Activated naive CD4-positive, alpha-beta T cell treated with anti-CD3 and anti-CD28 coated beads, Interleukin-2, amount 10 ng/mL, durations not matched to agents 7 days and 5 days (primary cell): ENCODE data around the gene NHP2.

Experiments
- CTCF ChIA-PET: fragments of 350-600 bp; sonication (Branson Sonifier 250); formaldehyde crosslinking; loops from one replicate; lab custom pipeline; 2021; ENCODE audit warnings: antibody characterized with exemption; lab: Charles Lee
- DNase-seq: peaks from one replicate; pipeline ENCODE4 v3.0.0-alpha.2; 2020
- H3K27ac Mint-ChIP-seq: one replicate; pipeline ENCODE4 v1.8.0; 2021; ENCODE audit warnings: mild to moderate bottlenecking, moderate library complexity, mixed read lengths
- H3K27me3 Mint-ChIP-seq: one replicate; pipeline ENCODE4 v1.8.0; 2021; ENCODE audit warnings: mild to moderate bottlenecking, mixed read lengths
- H3K36me3 Mint-ChIP-seq: one replicate; pipeline ENCODE4 v1.8.0; 2021; ENCODE audit warnings: mixed read lengths
- H3K4me1 Mint-ChIP-seq: one replicate; pipeline ENCODE4 v1.8.0; 2021; ENCODE audit warnings: mixed read lengths
- H3K4me3 Mint-ChIP-seq: one replicate; pipeline ENCODE4 v1.8.0; 2021; ENCODE audit warnings: mild to moderate bottlenecking, moderate library complexity, mixed read lengths
- H3K9me3 Mint-ChIP-seq: one replicate; pipeline ENCODE4 v1.8.0; 2021; ENCODE audit warnings: mixed read lengths

The NHP2 gene

GRCh38 chr5:178160176-178160575, 6.5 kb upstream of the NHP2 start:
- peaks cover 11% of the 10 kb centered on the region for H3K4me1 Mint-ChIP-seq
- peaks cover 38% of the 10 kb centered on the region for H3K27me3 Mint-ChIP-seq
- CTCF ChIA-PET, result no interaction called here
- no peak for DNase-seq
- no peaks in the 10 kb centered on the region for H3K9me3 Mint-ChIP-seq
- H3K4me3 Mint-ChIP-seq, result no peak overlapping the region
- H3K27ac Mint-ChIP-seq, result no peak overlapping the region
- no peaks in the 10 kb centered on the region for H3K36me3 Mint-ChIP-seq

- Mint-ChIP-seq H3K4me1 (peaks cover 39% of the 10 kb centered on the region), H3K27ac (no peak overlapping the region), H3K27me3 (no peaks in the 10 kb centered on the region), H3K36me3 (peaks cover 12% of the 10 kb centered on the region), H3K9me3 (no peaks in the 10 kb centered on the region), H3K4me3 (no peak overlapping the region)
- CTCF ChIA-PET, result interaction anchor here (1.2 to 2.0 kb wide), 2 partner anchors 9 to 79 kb away, joined by 4 to 6 read pairs; no protein-coding TSS in a partner anchor
- DNase-seq, result no peak
Measured at GRCh38 chr5:178155065-178155464, 1.4 kb upstream of the NHP2 start.

- CTCF ChIA-PET, result interaction anchor here (1.0 to 1.5 kb wide), 3 partner anchors 11 to 77 kb away, joined by 4 to 6 read pairs (median 4); no protein-coding TSS in a partner anchor
- H3K27ac Mint-ChIP-seq, result peak overlapping the region; percentile 90
- peaks cover 59% of the 10 kb centered on the region for H3K4me1 Mint-ChIP-seq
- no peak for DNase-seq
- no peaks in the 10 kb centered on the region for H3K9me3 Mint-ChIP-seq
- peak overlapping the region; percentile 95 for H3K4me3 Mint-ChIP-seq
- H3K36me3 Mint-ChIP-seq, result peaks cover 28% of the 10 kb centered on the region
- no peaks in the 10 kb centered on the region for H3K27me3 Mint-ChIP-seq
Measured at GRCh38 chr5:178152491-178153444, 917 bp downstream of the NHP2 start.

DNA sequence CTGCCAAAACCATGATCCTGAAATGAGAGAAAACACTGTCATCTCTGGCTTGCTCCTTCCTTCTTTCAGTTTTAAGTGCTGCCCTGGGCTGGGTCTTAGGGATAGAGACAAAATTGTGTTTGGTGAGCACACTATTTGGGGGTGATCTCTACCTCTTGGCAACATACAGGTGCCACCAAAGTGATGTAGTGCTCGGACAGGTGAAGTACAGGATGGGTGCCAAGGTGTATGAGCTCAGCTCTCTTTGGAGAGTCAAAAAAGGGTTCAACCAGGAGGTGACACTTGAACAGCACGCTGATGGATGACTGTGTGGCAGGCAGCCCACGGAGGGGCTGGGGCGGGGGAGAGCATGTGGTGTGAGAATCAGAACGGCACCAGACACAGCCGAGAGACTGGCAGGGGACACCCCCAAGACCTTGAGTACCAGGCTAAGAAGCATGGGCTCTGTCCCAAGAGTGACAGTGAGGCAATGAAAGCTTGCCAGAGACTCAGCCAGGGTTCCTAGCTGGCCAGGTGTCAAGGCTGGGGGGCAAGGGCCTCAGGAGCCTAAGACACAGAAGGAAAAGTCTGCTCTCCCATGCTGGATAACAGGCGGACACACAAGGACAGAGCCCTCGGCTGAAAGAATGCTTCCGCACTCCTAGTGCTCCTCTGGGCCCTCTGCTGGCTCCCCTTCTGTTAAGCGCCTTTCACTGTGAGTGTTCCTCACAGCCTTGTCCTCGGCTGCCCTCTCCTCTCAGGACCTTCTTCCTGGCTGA, 2.5 kb downstream of the NHP2 start:
- CTCF ChIA-PET, result interaction anchor here (1.0 to 9.8 kb wide), 4 partner anchors 11 to 76 kb away, joined by 3 to 118 read pairs (median 9); no protein-coding TSS in a partner anchor
- Mint-ChIP-seq H3K9me3 (no peaks in the 10 kb centered on the region), H3K4me3 (peak overlapping the region; percentile 39), H3K27ac (peak overlapping the region; percentile 73), H3K36me3 (peaks cover 41% of the 10 kb centered on the region), H3K27me3 (no peaks in the 10 kb centered on the region), H3K4me1 (peaks cover 59% of the 10 kb centered on the region)
- DNase-seq, result no peak

DNA sequence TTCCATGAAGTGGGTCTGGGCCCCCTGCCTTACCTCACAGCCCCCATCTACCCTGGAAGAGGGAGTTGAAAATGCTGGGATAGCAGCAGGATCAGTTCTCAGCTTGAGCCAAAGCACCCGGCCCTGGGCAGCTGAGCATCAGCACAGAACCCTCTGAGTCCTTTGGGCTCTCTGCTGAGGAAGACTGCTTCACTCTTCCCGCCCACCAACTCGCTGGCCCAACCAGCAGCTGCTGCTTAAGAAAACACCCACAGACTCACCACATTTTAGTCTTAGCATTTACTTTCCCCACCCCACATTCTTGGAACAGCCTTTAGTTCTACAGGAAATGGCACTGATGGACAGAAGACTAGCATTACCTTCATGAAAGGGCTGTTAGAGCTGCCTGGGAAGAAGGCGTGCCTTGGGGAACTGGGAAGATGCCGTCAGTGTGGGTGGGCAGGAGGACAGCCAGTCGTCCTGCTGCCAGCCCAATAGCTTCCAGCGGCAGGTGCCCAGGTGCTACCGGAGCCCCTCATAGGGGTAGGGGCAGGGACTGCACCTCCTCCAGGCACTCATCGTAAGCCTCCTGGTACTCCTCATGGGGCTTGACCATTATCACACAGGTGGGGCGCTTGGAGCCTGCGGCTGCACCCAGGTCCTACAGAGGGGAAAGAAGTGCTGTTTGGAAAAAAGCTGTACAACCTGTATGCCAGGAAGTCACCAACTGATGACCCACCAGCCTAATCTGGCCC, 4.3 kb downstream of the NHP2 start:
- peak overlapping the region; percentile 81 for H3K27ac Mint-ChIP-seq
- H3K9me3 Mint-ChIP-seq, result no peaks in the 10 kb centered on the region
- H3K4me3 Mint-ChIP-seq, result no peak overlapping the region
- no peaks in the 10 kb centered on the region for H3K27me3 Mint-ChIP-seq
- peak; percentile 48 for DNase-seq
- peaks cover 47% of the 10 kb centered on the region for H3K36me3 Mint-ChIP-seq
- CTCF ChIA-PET, result interaction anchor here (0.6 to 9.8 kb wide), 5 partner anchors 9 to 74 kb away, joined by 3 to 118 read pairs (median 7); partner anchors contain the start of gene HNRNPAB
- peaks cover 58% of the 10 kb centered on the region for H3K4me1 Mint-ChIP-seq

DNA sequence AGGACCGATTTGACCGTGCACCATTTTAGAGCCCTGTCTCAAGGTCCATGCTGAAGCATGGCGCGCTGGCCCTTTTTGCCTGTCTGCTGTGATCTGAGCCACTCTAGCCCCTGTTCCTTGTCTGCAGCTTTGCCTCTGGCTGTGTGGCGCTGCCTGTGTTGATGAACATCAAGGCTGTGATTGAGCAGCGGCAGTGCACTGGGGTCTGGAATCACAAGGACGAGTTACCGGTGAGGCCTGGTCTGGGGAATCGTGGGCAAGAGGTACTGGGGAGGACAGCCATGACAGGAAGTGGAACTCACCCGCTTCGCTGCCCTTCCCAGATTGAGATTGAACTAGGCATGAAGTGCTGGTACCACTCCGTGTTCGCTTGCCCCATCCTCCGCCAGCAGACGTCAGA, 6.3 kb downstream of the NHP2 start:
- H3K36me3 Mint-ChIP-seq, result peaks cover 58% of the 10 kb centered on the region
- H3K4me3 Mint-ChIP-seq, result no peak overlapping the region
- no peak overlapping the region for H3K27ac Mint-ChIP-seq

DNA sequence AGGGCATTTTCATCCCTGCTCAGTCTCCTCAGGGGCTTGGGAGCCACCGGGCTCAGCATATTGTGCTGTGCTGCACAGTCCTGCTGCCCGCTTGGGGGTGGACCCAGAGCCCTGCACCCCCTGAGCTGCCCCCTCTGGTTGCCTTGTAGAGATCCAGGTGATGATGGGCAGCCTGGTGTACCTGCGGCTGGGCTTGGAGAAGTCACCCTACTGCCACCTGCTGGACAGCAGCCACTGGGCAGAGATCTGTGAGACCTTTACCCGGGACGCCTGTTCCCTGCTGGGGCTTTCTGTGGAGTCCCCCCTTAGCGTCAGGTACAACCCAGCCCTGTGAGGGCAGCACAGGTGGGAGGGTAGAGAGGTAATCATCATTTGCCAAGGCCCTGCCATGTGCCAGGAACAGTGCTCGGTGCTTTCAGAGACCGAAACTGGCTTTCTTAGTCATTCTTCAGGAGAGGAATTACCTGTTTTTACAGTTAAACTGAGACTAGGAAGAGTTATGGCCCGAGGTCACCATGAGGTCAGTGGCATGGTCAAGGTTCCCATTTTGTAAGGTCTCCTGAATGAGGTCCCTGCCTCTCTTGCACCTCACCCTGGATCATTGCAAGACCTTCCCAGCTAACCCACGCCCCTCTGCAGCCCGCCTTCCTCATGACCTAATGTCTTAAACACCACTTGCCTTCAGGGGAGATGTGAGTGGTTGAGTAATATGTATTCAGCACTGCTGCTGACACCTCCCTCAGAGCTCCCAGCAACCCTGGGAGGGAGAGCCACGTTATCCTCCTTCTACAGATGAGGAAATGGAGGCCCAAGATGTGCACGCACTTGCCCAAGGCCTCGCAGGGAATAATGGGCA, 7.5 kb downstream of the NHP2 start:
- no peaks in the 10 kb centered on the region for H3K27me3 Mint-ChIP-seq
- CTCF ChIA-PET, result interaction anchor here (0.6 to 9.8 kb wide), 7 partner anchors 10 to 71 kb away, joined by 3 to 118 read pairs (median 6); no protein-coding TSS in a partner anchor
- DNase-seq, result peak; percentile 85
- no peak overlapping the region for H3K27ac Mint-ChIP-seq
- peaks cover 57% of the 10 kb centered on the region for H3K36me3 Mint-ChIP-seq
- H3K4me3 Mint-ChIP-seq, result no peak overlapping the region
- H3K9me3 Mint-ChIP-seq, result no peaks in the 10 kb centered on the region
- peaks cover 34% of the 10 kb centered on the region for H3K4me1 Mint-ChIP-seq

More for the DNA sequence above, 6.3 kb downstream of the NHP2 start:
- no peak for DNase-seq
- Mint-ChIP-seq H3K27me3 (no peaks in the 10 kb centered on the region), H3K9me3 (no peaks in the 10 kb centered on the region), H3K4me1 (peaks cover 42% of the 10 kb centered on the region)
- CTCF ChIA-PET, result interaction anchor here (0.8 to 9.8 kb wide), 6 partner anchors 12 to 281 kb away, joined by 3 to 118 read pairs (median 4); no protein-coding TSS in a partner anchor

- CTCF ChIA-PET, result interaction anchor here (1.5 to 9.8 kb wide), 4 partner anchors 10 to 68 kb away, joined by 3 to 118 read pairs (median 14); partner anchors contain the start of gene NHP2
- Mint-ChIP-seq H3K9me3 (no peaks in the 10 kb centered on the region), H3K27me3 (no peaks in the 10 kb centered on the region), H3K4me1 (peaks cover 11% of the 10 kb centered on the region), H3K4me3 (no peak overlapping the region), H3K36me3 (peaks cover 48% of the 10 kb centered on the region), H3K27ac (no peak overlapping the region)
- DNase-seq, result no peak
Measured at GRCh38 chr5:178143901-178144300, 9.8 kb downstream of the NHP2 start.

GRCh38 chr5:178143246-178143645, 10.4 kb downstream of the NHP2 start:
- Mint-ChIP-seq H3K9me3 (no peaks in the 10 kb centered on the region), H3K27ac (no peak overlapping the region), H3K27me3 (no peaks in the 10 kb centered on the region), H3K4me3 (no peak overlapping the region), H3K4me1 (peaks cover 4% of the 10 kb centered on the region), H3K36me3 (peaks cover 45% of the 10 kb centered on the region)
- CTCF ChIA-PET, result interaction anchor here (1.1 to 9.8 kb wide), 4 partner anchors 11 to 68 kb away, joined by 3 to 118 read pairs (median 14); partner anchors contain the start of gene NHP2
- no peak for DNase-seq

DNA sequence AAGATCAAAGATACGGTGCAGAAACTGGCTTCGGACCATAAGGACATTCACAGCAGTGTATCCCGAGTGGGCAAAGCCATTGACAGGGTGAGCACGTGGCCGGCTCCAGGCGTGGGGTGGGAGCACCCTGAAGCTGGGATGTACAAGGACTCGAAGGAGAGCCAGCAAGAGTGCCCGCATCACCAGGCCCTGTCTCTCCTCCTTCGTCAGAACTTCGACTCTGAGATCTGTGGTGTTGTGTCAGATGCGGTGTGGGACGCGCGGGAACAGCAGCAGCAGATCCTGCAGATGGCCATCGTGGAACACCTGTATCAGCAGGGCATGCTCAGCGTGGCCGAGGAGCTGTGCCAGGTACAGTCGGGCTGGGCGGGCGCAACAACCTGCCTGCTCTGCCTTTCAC, 11.0 kb downstream of the NHP2 start:
- no peak for DNase-seq
- CTCF ChIA-PET, result interaction anchor here (0.7 to 9.8 kb wide), 4 partner anchors 10 to 67 kb away, joined by 3 to 118 read pairs (median 12); no protein-coding TSS in a partner anchor
- Mint-ChIP-seq H3K27me3 (no peaks in the 10 kb centered on the region), H3K9me3 (no peaks in the 10 kb centered on the region), H3K27ac (no peak overlapping the region), H3K4me1 (peaks cover 3% of the 10 kb centered on the region), H3K36me3 (peaks cover 44% of the 10 kb centered on the region), H3K4me3 (no peak overlapping the region)

GRCh38 chr5:178141550-178141949, 12.1 kb downstream of the NHP2 start:
- Mint-ChIP-seq H3K36me3 (peaks cover 35% of the 10 kb centered on the region), H3K27ac (no peak overlapping the region), H3K4me3 (no peak overlapping the region), H3K4me1 (peaks cover 3% of the 10 kb centered on the region), H3K27me3 (no peaks in the 10 kb centered on the region), H3K9me3 (no peaks in the 10 kb centered on the region)
- DNase-seq, result no peak
- CTCF ChIA-PET, result interaction anchor here (9.8 kb wide), 1 partner anchor 66 kb away, joined by 118 read pairs; no protein-coding TSS in a partner anchor

GRCh38 chr5:178137991-178138390, 15.7 kb downstream of the NHP2 start:
- CTCF ChIA-PET, result interaction anchor here (0.7 to 5.0 kb wide), 4 partner anchors 17 to 63 kb away, joined by 3 to 21 read pairs (median 4); no protein-coding TSS in a partner anchor
- Mint-ChIP-seq H3K4me3 (no peak overlapping the region), H3K4me1 (peaks cover 9% of the 10 kb centered on the region), H3K27ac (no peak overlapping the region), H3K9me3 (no peaks in the 10 kb centered on the region), H3K36me3 (peaks cover 30% of the 10 kb centered on the region), H3K27me3 (no peaks in the 10 kb centered on the region)
- DNase-seq, result no peak
